HepG2 (cell line): ENCODE measurements around the gene ACSBG1. TPM values are rescaled to one million over a fixed set of nuclear protein-coding genes. Genes with fewer than 3 reads are reported as not detected.

Experiments used
- polyA plus RNA-seq, 8 experiments: library from polyadenylated mRNA; depleted of rRNA in 3 of 8; stranded (reverse) in 7 of 8; unstranded in 1 of 8; fragments of >200 nt; fragmentation: Illumina TruSeq in 4 of 8; extraction: Trizol in 4 of 8; gene quantifications; 2 replicates each; pipeline versions ENCODE4 v1.2.1 to v1.2.3, GENCODE V29; 2011 to 2016; ENCODE audit warnings: low read depth in 4 of 8, missing spikeins in 1 of 8, mixed read lengths in 1 of 8; ENCODE audit not compliant: insufficient read depth in 1 of 8
- total RNA-seq, 5 experiments: library from RNA; depleted of rRNA; stranded (reverse); fragments of >200 nt; fragmentation: Illumina TruSeq; extraction: Trizol; gene quantifications; 2 replicates each; pipeline ENCODE4 v1.2.3, GENCODE V29; 2016; ENCODE audit warnings: low read depth in 1 of 5

The ACSBG1 gene
- total and polyA plus RNA-seq, 2 of the 13 experiments (the other 11 are each of a cell fraction or from before 2014, with no cell fraction given): 0.35 to 0.81 TPM

Other genes starting within 250 kb of the ACSBG1 start
- gene TBC1D2B, start 156.9 kb downstream of the ACSBG1 start, total RNA-seq (2016; rRNA removed; fragmentation: Illumina TruSeq; extraction: Trizol): 7.9 and 10.1 TPM in 2 replicates
- gene TBC1D2B, start 156.9 kb downstream of the ACSBG1 start, polyA plus RNA-seq (2011; rRNA removed): 14.4 and 18.8 TPM in 2 replicates
- not detected in 2 replicates for gene SH2D7, start 142.0 kb downstream of the ACSBG1 start, total RNA-seq (2016; rRNA removed; fragmentation: Illumina TruSeq; extraction: Trizol)
- gene SH2D7, start 142.0 kb downstream of the ACSBG1 start, polyA plus RNA-seq (2011; rRNA removed): not detected in 2 replicates
- 1.5 and 1.8 TPM in 2 replicates for gene CIB2, start 103.1 kb downstream of the ACSBG1 start, total RNA-seq (2016; rRNA removed; fragmentation: Illumina TruSeq; extraction: Trizol)
- 1.4 and 4.5 TPM in 2 replicates for gene CIB2, start 103.1 kb downstream of the ACSBG1 start, polyA plus RNA-seq (2011; rRNA removed)
- gene IDH3A, start 85.2 kb downstream of the ACSBG1 start, total RNA-seq (2016; rRNA removed; fragmentation: Illumina TruSeq; extraction: Trizol): 50.7 and 130 TPM in 2 replicates
- gene IDH3A, start 85.2 kb downstream of the ACSBG1 start, polyA plus RNA-seq (2011; rRNA removed): 34.2 and 40.7 TPM in 2 replicates
- not detected in 2 replicates for gene DNAJA4, start 30.0 kb upstream of the ACSBG1 start, total RNA-seq (2016; rRNA removed; fragmentation: Illumina TruSeq; extraction: Trizol)
- not detected in 2 replicates for gene DNAJA4, start 30.0 kb upstream of the ACSBG1 start, polyA plus RNA-seq (2011; rRNA removed)
- gene SKIC8, start 65.0 kb upstream of the ACSBG1 start, total RNA-seq (2016; rRNA removed; fragmentation: Illumina TruSeq; extraction: Trizol): 69.5 and 98.2 TPM in 2 replicates
- gene SKIC8, start 65.0 kb upstream of the ACSBG1 start, polyA plus RNA-seq (2011; rRNA removed): 56.5 and 70.6 TPM in 2 replicates
- gene CRABP1, start 105.8 kb upstream of the ACSBG1 start, total RNA-seq (2016; rRNA removed; fragmentation: Illumina TruSeq; extraction: Trizol): not detected in 2 replicates
- gene CRABP1, start 105.8 kb upstream of the ACSBG1 start, polyA plus RNA-seq (2011; rRNA removed): not detected in 2 replicates
- 30.4 and 66.4 TPM in 2 replicates for gene IREB2, start 203.7 kb upstream of the ACSBG1 start, total RNA-seq (2016; rRNA removed; fragmentation: Illumina TruSeq; extraction: Trizol)
- gene IREB2, start 203.7 kb upstream of the ACSBG1 start, polyA plus RNA-seq (2011; rRNA removed): 19.1 and 24.2 TPM in 2 replicates